Measurements from ENCODE around the gene WWTR1. TPM values are rescaled to one million over a fixed set of nuclear protein-coding genes. Genes with fewer than 3 reads are reported as not detected.

WWTR1 gene
- total and polyA plus RNA-seq, 2 of the 8 experiments (the other 6 are each of a cell fraction or from before 2014, with no cell fraction given) = 15.7 to 18.6 TPM

GRCh38 chr3:149646181-149646766, 11.6 kb downstream of the WWTR1 start (continued):
- TF ChIP-seq FOSL1 (IDR thresholded peaks at IDR 0.05; ENCODE audit: insufficient read depth, low read depth, low read length) = no peak
- no peak for TF ChIP-seq YY1 (IDR thresholded peaks at IDR 0.05; ENCODE audit: low read depth, low read length)
- no peak for TF ChIP-seq POLR2AphosphoS5 (IDR thresholded peaks at IDR 0.05; ENCODE audit: low read depth, low read length)
- TF ChIP-seq POLR2A (IDR thresholded peaks at IDR 0.05; ENCODE audit: control extremely low read depth in 1 of 2, low read depth in 2 of 2, low read length in 2 of 2) = no peak
- no peak for TF ChIP-seq NANOG (IDR thresholded peaks at IDR 0.05; ENCODE audit: insufficient read depth, low read depth, low read length, poor library complexity, severe bottlenecking)
- TF ChIP-seq ZNF274 (IDR thresholded peaks at IDR 0.05; ENCODE audit: borderline replicate concordance, extremely low read depth, low read length) = no peak
- no peak for TF ChIP-seq ATF3 (IDR thresholded peaks at IDR 0.05; ENCODE audit: insufficient read depth, low read depth, low read length)
- TF ChIP-seq SUZ12 (IDR thresholded peaks at IDR 0.05; ENCODE audit: low read length) = no peak
- TF ChIP-seq RAD21 (IDR thresholded peaks at IDR 0.05 in 1 of 2, conservative IDR thresholded peaks at IDR 0.05 in 1 of 2; ENCODE audit: low read depth in 2 of 2, low read length in 2 of 2) = no peak
